ENCODE results near the gene CA7.
"Not testable (repeated sequence)": the region's sequence is repeated elsewhere in the genome, so short reads cannot be mapped to it uniquely, and the experiment has no call there.

The CA7 gene

DNA sequence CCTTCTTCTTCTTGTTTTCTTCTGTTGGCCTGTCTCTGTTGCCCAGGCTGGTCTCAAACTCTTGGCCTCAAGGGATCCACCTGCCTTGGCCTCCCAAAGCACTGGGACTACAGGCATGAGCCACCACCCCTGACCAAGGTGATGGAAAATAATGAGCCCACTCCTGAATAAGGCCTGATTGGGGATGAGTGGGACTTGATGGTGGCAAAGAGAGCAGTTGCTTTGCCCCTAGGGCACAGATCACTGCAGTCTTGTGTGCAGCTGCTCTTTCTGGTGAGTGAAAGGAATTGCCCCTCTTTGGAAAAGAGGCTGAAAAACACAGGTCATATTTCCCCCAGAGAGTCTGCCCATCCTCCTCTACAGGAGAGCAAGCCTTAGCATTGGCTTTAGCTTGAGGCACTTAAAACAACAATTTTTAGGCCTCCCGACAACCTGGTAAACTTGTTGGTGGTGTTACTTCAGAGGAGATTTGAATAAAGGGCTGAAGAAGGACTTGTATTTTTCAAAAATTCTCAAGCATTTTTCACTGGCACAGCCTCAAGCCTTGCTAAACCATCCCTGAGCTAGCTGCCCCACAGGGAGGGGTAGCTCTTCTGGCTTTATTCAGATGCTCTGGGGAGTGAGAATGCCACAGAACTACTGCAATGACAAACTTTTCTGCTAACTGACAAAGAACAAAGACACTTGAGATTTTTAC lies 30.0 kb downstream of the CA7 start:
- DNase-seq = no peak

DNA sequence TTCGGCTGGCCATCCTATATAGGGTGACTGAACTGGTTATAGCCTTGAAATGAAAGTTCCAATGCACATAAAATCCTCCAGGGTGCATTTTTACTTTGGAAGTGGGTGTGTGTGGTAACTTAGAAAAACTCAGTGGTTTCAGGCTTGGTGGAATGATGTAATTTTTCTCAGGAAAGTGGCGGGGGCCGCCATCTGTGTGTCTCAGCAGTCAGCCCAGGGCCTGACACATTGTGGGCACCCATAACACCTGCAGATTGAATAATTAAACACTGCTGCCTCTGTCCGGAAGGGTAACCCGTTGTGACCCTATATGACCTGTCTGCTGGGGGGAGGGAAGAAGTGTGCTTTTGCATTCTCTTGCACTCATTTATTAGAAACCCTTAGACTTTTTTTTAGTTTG lies 33.9 kb downstream of the CA7 start:
- peak; percentile 41 for DNase-seq

DNA sequence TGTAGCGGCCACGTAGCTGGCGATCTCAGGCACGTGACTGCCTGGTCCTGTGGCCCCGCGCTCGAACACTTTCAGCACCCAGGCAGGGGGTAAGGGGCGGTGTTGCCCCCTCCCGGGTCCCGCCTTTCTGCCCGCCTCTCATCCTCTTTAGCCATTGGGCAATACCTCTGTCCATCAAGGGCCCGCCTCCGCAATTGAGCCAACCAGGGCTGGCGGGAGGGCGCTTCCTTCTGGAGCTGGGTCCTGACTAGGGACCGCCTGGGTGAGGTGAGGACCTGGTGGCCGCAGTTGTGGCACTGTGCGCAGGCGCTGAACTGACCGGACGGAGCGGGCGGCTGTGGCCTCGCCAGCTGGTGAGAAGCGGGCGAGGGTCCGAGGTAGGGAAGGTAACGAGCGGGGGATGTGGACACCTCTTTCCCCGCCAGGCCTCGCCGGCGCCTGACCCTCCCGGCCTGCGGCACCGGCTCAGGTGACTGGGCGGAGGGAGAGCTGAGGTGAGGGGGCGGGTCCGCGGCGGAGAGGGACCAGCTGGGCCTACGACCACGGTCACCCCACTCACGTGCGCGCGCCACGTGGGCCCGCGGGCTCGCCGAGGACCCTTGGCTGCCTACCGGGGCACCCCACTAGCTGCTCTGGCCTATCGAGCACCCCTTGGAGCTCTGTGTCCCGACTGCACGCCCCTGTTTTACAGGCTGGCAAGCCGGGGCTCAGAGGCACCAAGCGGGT lies 36.2 kb downstream of the CA7 start, which contains the start of gene PDP2:
Gene PDP2, plus strand, starts transcription at position 228 of the 726 bp plus-strand sequence. CDS start 3,770 bp downstream, outside the sequence.
- peak; percentile 96 for DNase-seq

DNA sequence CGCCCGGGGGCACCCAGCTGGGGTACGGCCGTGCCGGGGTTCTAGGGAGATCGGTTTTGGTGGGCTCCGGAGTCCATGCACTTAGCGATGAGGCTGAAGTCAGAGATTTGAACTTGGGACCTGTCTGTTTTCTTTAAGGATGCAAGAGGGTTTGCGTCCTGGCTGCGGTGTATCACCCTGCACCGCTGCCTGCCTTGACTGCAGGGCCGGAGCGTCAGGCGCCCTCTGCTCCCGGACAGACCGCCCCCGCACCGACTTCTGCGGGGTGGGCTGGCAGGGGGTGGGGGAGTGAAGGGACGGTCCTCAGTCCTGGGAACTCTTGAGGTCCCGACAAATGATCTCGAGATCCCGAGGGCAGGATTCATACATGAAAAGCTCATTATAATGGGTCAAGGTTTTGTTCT lies 36.8 kb downstream of the CA7 start:
- peak; percentile 44 for DNase-seq

DNA sequence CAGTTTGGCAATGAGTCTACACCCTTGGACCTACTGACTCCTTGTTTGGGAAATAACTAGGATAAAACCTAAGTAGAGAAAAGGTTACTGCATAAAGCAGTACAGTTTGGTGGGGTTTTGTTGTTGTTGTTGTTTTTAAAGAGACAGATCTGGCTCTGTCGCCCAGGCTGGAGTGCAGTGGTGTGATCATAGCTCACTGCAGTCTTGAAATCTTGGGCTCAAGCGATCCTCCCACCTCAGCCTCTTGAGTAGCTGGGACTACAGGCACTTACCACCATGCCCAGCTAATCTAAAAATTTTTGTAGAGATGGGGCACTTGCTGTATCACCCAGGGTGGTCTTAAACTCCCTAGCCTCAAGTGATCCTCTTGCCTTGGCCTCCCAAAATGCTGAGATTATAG lies 37.3 kb downstream of the CA7 start:
- no peak for DNase-seq

DNA sequence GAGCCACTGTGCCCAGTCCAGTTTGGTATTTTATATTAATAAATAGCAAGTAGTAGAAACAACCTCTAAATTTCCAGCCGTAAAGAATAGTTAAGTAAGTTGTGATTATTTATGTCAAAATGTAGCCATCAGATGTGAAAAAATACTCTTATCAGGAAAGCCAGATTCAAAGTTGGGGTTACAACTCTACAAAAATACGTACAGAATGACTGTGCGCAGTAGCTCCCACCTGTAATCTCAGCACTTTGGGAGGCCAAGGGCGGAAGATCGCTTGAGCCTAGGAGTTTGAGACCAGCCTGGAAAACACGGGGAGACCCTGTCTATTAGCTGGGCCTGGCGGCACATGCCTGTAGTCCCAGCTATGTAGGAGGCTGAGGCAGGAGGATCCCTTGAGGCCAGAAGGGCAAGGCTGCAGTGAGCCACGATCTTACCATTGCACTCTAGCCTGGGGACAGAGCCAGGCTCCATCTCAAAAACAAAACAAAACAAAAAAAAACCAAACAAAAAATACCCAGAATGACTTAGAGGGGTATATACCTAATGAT lies 37.8 kb downstream of the CA7 start:
- no peak for DNase-seq

DNA sequence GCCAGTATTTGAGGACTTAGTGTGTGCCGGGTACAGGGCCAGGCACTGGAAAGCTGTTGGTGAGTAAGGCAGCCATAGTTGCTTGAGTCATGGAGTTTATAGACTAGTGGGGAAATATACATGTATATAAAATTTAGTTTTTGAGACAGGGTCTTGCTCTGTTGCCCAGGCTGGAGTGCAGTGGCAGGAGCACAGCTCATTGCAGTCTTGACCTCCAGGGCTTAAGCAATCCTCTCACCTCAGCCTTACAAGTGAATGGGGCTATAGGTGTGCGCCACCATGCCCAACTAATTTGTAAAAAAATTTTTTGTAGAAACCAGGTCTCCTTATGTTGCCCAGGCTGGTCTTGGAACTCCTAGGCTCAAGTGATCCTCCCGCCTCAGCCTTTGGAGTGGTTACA lies 38.5 kb downstream of the CA7 start:
- no peak for DNase-seq

DNA sequence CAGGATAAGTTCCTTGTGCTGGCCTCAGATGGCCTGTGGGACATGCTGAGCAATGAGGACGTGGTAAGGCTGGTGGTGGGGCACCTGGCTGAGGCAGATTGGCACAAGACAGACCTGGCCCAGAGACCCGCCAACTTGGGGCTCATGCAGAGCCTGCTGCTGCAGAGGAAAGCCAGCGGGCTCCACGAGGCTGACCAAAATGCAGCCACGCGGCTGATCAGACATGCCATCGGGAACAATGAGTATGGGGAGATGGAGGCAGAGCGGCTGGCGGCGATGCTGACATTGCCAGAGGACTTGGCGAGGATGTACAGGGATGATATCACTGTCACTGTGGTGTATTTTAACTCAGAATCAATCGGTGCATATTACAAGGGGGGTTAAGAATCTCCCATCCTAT lies 41.3 kb downstream of the CA7 start:
- no peak for DNase-seq

DNA sequence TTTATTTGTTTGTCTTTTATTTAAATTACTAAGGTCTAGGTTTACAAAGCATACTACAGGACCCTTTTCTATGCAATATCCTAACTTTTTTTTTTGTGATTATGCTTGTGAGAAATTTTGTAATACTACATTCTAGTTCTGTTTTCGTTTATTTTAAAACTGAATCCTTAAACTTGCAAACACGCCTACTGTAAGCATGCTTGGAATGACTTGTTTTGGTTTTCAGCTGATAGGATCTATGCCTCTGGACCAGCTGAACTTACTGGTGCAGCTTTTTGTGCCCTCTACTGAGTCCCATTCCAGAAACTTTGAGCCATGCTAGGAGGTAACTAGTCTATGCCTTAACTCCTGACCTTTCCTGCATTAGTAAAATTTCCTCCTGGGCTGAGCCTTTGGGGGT lies 42.1 kb downstream of the CA7 start:
- no peak for DNase-seq

DNA sequence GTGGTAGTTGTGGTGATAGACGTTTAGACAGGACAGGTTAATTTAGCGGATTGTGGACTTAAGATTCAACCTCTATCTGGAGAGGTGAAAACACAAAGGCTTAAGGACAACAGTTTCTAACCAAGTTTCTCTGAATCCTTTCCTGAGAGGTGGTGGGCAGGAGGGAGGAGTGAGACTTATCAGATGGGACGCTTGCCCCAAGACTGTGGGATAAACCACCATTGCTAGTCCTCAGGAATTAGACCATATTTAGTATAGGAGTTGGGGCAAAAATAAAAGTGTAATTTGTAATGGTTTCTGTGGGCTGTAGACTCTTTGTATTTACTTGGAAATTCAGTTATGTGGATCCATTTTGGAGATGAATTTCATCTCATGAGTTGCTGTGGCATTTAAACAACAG lies 42.7 kb downstream of the CA7 start:
- DNase-seq = peak; percentile 56

DNA sequence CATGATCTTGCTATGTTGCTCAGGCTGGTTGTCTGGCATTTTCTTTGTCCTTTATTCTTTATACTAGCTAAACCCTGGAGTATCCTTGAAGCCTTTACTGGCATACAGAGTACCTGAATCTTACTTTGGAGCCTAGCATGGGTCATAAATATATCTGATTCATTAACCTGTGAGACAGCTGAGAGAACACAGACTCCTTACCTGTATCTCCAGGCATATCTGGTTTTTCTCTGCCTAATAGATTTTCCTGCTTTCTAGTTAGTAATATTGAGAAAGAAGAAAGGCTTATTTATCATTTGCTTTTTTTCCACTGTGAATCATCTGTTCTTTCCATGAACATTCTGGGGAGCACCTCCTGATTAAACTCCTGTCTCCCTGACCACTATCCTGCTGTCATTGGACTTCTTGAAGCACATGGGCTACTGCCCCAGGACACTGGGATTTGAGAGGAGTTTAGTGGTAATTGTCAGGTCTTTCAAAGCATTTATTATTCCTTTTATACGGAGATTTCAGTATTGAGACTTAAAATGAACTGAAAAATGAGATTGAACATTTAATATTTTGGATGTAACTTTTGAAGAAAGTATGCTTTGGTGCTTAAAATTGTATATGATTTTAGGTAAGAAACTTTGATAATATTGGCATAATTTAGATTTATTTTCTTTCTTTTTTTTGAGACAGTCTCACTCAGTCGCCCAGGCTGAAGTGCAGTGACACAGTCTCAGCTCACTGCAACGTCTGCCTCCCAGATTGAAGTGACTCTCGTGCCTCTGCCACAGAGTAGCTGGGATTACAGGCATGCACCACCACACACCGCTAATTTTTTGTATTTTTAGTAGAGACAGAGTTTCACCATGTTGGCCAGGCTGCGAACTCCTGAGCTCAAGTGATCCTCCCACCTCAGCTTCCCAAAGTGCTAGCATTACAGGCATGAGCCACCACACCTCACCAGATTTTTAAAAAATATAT lies 44.7 kb downstream of the CA7 start:
- DNase-seq = no peak

DNA sequence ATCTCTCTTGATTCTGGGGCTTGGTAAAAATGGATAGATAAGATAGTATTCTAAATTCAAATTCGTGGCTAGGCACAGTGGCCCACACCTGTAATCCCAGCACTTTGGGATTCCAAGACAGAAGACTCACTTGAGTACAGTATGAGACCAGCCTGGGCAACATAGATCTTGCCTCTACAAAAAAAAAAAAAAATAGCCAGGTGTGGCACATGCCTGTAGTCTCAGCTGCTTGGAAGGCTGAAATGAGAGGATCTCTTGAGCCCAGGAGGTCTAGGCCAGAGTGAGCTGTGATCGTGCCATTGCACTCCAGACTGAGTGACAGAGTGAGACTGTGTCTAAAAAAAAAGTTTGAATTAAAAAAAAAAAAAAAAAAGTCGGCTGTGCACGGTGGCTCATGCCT lies 45.4 kb downstream of the CA7 start:
- DNase-seq = no peak

DNA sequence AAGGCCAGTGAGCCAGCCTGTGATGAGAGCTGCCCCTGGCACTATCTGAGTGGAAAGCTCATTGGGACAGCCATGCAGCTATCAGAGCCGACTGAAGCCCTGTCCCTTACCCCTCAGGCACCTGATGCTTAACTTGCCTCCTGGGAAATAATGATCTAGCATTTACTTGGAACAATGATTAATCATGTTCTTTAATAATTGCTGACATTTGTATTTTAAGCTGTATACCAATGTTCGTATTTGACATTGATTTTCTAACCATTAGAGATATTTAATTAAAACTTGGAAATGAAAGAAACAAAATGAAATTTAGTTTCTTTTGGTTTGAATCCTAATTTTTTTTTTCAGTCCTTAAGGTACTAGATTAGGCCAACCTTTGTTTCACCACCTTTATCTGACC lies 46.6 kb downstream of the CA7 start:
- no peak for DNase-seq

DNA sequence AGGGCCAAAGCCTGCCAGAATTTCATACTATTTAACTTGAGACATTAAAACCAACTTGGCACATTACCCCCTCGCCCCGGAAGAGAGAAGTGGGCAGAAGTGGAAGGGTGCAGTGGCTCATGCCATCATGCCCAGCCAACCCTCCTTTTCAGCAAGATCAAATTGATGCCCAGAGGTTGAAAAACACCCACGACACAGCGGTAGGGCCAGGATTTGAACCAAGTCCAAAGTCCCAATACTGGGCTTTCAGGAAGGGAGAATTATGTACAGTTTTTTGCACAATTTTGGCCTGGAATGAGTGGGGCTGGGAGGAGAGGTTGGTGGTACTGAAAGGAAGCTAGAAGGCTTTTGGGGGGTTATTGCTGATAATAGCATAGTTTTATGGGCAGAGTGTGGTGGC lies 47.1 kb downstream of the CA7 start:
- no peak for DNase-seq

DNA sequence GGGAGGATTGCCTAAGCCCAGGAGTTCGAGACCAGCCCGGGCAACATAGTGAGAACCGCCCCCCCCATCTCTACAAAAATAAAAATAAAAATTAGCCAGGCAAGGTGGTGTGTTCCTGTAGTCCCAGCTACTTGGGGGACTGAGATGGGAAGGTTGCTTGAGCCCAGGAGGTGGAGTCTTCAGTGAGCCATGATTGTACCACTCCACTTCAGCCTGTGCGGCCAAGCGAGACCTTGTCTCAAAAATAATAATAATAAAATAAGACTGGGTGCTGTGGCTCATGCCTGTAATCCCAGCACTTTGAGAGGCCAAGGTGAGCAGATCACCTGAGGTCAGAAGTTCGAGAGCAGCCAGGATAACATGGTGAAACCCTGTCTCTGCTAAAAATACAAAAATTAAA lies 47.6 kb downstream of the CA7 start:
- no peak for DNase-seq

DNA sequence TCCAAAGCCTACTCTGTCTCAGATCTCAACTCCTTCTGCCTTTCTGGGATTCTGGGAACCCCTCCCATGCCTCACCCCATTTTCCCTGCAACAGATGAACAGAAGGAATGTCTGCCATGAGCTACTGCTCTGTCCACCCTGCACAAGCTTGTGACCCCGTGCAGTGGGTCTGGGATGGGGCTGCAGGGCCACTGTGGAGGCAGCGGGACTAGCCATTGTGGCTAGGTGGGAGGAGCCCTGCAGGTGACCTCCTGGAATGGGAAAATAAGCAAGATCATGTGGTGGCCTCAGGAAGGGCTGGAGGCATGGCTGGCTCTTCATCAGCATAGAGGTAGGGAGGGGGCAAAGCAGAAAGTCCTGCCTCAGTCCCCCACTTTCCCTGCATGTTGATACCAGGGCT lies 49.8 kb downstream of the CA7 start:
- DNase-seq = no peak

DNA sequence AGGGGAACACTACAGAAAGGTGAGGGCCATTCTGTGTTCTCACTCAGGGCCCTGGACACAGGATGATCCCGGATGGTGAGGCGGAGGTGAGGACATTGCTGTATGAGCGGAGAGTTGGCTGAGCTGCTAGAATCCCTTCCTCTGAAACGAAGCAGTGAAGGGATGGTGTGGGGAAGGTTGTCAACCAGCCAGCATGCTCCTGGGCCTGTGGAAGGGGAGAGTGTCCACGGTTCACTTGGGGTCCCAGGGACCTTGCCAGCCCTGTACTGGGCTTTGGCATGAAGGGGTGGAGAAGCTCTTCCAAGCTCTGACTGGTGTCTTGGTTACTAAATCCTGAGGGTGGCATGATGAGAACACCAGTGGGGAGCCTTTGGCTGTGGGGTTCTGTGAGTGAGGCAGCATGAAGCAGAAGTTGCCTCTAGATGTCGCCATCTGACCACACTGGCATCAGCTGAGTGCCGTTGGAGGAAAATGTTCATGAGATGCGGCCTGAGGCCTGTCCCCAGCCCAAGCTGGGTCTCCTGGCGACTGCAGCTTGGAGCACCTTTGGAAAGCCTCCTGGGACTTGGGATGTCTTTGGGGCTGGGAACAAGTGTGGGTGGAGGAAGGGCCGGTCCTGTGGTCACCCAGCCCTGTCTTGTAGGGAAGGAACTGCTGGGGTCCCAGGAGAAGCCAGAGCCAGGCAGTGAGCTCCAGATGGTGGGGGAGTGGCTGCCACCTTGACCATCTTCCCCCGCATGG lies 50.9 kb downstream of the CA7 start:
- peak; percentile 92 for DNase-seq

DNA sequence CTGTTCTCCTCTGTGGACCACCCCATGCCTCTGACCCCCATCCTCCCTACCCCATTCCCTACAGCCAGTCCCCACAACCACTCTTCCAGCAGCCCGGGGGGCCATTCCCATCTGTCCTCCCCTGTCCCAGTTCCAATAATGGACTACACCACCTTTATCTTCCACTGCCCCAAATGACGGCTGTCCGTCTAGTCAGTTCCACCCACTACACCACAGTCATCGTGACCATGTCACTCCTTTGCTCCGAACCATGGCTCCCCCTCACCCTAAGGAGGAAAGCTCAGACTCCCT lies 51.4 kb downstream of the CA7 start:
- DNase-seq = no peak

DNA sequence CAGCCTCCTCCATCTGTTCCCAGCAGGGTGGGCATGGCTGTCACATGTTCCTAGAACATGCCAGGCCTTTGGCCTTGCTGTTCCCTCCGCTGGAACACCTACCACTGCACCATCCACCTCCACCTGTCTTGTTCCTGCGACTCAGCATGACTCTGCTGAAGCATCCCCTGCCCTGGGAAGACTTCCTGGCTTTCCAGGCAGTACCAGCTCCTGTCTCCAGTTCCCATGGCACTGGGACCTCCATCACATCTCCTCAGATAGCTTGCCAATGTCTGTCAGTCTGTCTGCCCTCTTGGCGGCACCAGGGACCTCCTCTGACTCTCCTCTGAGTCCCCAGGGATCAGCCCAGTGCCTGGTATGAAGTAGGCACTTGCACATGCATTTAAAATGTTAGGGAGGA lies 51.8 kb downstream of the CA7 start:
- DNase-seq = no peak

DNA sequence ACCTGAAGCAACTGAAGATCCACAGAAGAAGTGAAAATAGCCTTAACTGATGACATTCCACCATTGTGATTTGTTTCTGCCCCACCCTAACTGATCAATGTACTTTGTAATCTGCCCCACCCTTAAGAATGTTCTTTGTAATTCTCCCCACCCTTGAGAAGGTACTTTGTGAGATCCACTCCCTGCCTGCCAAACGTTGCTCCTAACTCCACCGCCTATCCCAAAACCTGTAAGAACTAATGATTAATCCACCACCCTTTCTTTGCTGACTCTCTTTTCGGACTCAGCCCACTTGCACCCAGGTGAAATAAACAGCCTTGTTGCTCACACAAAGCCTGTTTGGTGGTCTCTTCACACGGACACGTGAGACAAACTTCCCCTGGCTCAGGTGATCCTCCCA lies 52.5 kb downstream of the CA7 start:
- not testable (repeated sequence) for DNase-seq

DNA sequence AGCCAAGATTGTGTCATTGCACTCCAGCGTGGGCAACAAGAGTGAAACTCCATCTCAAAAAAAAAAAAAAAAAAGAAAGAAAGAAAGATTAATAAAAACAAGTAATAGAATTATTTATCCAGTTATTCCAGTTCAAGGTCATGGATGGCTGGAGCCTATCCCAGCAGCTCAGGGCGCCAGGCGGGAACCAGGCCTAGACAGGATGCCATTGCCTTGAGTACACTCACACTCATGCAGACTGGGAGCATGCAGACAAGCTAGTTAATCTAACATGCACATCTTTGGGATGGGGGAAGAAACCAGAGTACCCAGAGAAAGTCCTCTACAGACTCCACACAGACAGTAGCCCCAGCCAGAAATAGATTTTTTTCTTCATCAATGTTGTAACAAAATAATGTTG lies 54.0 kb downstream of the CA7 start:
- DNase-seq = no peak

DNA sequence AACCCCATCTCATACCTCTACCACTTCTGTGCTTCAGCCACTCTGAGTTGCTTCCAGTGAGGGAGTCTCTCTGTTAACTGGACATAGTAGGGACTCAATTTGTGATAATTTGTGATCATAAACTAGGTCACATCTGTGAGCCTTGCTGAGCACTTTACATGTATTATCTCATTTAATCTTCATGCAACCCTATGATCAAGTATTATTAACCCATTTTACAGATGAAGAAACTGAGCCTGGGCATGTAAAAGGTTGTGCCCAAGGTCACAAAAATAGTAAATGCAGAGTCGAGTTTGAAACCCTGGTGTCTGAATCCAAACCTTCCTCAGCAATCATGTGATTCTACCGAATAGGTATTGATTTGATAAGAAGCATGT lies 54.7 kb downstream of the CA7 start:
- DNase-seq = no peak

Data from hematopoietic multipotent progenitor cell treated with erythropoietin and hydrocortisone succinate and interleukin-3 and kit ligand, for 6 days (in vitro differentiated cells).